Stimulated activated CD8-positive, alpha-beta memory T cell treated with anti-CD3 and anti-CD28 coated beads, Interleukin-15, amount 100 ng/mL, for 1 hour (primary cell): ENCODE results near the gene PNPLA8.
"Not testable (repeated sequence)": the region's sequence is repeated elsewhere in the genome, so short reads cannot be mapped to it uniquely, and the experiment has no call there.

ENCODE experiments used
- DNase-seq: peaks from one replicate; pipeline ENCODE4 v3.0.0-alpha.2; 2020; ENCODE audit warnings: low read depth

PNPLA8 gene

GRCh38 chr7:108467391-108467790 is 58.5 kb downstream of the PNPLA8 start:
- DNase-seq: no peak

DNA sequence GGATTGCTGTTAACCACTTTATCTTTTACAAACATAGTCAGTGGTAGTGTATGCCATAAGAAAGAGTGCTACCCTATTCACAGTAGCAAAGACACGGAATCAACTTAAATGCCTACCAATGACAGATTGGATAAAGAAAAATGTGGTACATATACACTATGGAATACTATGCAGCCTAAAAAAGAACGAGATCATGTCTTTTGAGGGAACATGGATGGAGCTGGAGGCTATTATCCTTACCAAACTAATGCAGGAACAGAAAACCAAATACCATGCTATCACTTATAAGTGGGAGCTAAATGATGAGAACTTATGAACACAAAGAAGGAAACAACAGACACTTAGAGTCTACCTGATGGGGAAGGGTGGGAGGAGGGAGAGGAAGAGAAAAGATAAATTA is 59.6 kb downstream of the PNPLA8 start:
- not testable (repeated sequence) for DNase-seq

DNA sequence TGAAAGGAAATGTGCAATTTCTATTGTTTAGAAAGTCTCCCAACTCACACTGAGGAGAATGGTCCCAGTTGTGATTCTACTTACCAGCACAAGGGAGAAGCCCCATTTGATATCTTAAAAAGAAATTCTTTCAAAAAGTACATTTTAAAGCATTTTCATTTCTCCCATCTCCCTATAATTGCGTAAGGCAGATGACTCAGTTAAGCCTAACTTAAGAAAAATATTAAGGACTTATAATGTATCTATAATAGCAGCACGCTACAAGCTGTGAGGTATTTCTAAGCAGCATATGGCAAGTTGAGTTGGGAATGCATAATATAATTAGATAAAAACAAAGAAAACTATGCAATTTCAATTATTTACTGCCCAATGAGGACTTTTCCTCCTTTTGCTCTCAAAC is 61.2 kb downstream of the PNPLA8 start:
- no peak for DNase-seq

- DNase-seq: no peak
These were observed 62.3 kb downstream of the PNPLA8 start for GRCh38 chr7:108463613-108464012.

- no peak for DNase-seq
These were observed 64.1 kb downstream of the PNPLA8 start for GRCh38 chr7:108461840-108462239.

DNA sequence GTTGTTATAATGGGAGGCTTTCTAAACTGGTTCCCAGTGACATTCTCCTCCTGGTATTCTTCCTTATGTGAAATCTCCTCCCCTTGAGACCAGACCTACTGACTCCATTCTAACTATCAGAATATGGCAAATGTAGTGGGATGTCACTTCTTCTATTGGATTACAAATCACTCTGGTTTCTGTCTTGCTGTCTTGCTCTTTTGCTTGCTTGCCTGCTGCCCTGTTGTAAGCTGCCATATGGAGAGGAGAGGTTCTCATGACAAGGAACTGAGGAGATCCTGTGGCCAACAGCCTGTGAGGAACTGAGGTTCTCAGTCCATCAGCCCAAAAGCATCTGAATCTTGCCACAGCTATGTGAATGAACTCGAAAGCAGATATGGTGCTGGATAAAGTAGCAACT is 65.0 kb downstream of the PNPLA8 start:
- no peak for DNase-seq

- no peak for DNase-seq
These were observed 65.9 kb downstream of the PNPLA8 start for GRCh38 chr7:108459922-108460551.

DNA sequence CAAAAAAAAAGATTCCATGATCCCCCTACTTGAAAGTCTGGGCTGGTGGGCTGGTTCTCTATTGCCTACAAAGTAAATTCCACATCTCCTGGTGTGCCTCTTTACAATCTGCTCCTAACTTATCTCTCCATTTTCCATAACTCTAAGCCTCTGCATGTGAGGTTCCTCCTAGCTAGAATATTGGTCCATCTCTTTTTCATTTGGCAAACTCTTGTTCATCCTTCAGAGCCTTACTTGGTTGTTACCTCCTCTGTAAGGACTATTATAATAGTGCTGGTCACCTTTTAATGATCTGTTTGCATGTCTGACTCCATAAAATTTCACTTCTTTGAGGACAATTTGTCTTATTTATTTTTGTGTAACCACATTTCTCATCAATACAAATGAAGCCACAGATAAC is 68.1 kb downstream of the PNPLA8 start:
- DNase-seq: no peak

DNA sequence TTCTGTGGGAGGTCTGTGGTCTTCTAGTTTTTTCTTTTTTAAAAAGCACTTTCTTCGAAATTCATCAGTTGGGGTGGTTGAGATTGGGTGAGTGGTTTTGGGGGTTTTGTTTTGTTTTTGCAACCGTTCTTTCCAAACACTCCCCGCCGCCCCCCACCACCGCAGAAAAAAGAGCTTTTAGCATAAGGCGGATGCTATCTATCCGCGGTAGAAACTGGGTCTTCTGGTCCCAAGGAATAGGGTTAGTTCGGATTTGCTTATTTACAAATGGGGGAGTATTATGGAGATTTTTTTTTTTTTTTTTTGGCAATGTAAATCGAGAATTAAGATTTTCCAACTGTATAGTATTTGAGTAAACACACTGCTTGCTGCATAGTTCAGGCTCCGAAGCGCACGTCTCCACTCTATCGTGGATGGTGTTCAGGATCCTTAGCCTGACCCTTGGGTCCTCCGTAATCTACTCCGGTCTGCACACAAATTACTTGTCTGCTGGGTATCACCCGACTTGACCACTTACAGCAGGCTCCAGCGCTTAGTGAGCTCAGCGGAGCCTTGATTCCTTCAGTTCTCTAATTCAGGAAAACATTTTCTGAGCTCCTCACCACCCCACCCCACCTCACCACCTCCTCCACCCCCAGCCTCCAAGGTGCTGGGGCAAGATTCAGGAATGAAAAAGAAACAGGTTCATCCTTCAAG is 68.9 kb downstream of the PNPLA8 start:
- no peak for DNase-seq

GRCh38 chr7:108455998-108456677 is 69.8 kb downstream of the PNPLA8 start, which contains the start of gene NRCAM:
Gene NRCAM (minus strand): TSS chr7:108456436. CDS start chr7:108240064, 216,372 bp downstream.
- DNase-seq: no peak

DNA sequence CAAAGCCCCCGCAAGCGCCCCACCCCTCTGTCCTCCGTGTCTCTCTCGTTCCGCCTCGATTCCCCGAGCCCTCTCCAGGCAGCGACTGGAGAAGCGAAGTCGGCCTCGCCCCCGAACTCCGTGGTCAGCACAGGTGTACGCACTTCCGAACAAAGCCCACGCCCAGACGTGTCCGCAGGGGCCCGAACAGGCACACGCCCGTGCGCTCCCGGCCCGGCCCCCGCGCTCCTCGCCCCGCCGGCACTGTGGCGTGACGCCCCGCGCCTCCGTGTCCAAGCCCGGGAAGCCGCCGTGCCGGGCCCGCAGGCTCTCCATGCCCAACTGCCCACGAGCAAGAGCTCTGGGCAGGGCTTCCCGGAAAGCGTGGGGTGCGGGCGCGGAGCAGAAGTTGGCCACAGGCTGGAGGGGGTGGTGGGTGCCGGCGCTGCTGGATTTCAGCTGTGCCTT is 70.4 kb downstream of the PNPLA8 start:
- no peak for DNase-seq

DNA sequence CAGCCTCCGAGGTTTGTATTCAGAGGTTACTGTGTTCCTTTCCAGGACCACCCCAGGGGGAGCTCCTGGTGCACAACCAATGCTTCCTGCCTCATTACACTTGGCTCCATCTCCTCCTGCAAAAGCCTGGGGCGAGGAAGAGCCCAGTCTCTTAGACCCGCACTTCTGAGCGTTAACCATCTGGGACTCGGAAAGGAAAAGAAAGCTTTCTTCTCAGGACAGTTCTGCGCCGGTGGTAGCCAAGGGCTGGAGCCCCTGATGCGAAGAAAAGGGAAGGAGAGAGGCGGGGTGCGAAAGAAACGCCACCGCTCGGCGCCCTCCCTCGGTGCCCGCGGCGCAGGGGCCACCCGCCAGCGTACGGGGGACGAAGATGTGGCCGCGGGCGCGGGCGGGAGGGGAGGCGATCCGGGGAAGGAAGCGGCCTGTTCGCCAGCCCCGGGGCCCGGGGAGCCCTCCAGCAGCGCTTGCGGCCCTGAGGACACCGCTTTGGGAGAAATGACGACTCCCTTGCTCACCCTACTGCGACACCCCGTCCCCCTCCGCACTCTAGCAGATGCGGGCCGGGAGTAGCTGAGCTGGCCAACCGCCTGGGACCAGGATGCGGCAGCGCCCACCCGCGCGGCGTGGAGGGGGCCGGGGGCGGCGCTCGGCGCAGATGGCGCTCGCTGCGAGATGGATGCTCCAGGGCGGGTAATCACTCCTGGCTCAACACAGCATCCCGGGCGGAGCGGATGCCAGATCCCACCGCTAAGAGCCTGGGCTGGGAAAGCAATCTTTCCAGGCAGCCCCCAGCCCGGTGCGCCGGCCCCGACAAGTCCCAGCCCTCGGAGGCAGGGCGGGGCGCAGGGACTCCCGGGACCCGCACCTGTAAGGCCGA is 71.0 kb downstream of the PNPLA8 start:
- DNase-seq: no peak

- DNase-seq: no peak
These were observed 71.6 kb downstream of the PNPLA8 start for GRCh38 chr7:108454317-108454673.

GRCh38 chr7:108453320-108453719 is 72.6 kb downstream of the PNPLA8 start:
- no peak for DNase-seq

- no peak for DNase-seq
These were observed 73.2 kb downstream of the PNPLA8 start for GRCh38 chr7:108452707-108453106.

DNA sequence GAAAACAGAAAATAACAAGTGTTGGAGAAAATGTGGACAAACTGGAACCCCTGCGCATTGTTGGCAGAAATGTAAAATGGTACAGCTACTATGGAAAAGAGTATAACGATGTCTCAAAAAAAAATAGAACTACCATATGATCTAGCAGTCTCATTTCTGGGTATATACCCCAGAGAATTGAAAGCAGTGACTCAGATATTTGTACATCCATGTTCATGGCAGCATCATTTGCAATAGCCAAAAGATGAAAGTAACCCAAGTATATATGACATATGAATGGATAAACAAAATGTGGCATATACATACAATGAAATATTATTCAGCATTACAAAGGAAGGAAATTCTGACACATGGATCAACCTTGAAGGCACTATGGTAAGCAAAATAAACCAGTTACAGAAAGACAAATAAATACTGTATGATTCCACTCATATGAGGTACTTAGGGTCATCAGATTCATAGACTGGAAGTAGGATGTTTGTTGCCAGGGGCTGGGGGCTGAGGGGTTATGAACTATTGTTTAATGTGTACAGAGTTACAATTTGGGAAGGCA is 74.6 kb downstream of the PNPLA8 start:
- DNase-seq: no peak

GRCh38 chr7:108450160-108450559 is 75.8 kb downstream of the PNPLA8 start:
- DNase-seq: no peak

DNA sequence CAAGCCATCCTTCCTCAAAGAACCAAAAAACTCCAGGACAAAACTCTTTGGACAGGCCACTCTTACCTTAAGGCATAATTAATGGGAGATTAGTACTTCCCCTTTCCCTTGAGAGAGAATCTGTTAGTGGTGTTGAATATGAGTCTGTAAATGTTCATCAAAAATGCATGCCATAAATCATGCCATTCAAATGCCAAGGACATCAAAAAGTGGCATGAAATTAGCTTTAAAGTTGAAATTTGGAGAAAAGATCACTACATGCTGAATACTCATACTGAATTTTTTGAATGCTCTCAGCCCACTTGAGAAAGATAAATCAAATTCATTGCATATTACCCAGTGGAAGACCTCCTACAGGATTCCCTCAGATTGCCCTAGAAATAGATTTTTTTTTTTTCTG is 76.4 kb downstream of the PNPLA8 start:
- no peak for DNase-seq

DNA sequence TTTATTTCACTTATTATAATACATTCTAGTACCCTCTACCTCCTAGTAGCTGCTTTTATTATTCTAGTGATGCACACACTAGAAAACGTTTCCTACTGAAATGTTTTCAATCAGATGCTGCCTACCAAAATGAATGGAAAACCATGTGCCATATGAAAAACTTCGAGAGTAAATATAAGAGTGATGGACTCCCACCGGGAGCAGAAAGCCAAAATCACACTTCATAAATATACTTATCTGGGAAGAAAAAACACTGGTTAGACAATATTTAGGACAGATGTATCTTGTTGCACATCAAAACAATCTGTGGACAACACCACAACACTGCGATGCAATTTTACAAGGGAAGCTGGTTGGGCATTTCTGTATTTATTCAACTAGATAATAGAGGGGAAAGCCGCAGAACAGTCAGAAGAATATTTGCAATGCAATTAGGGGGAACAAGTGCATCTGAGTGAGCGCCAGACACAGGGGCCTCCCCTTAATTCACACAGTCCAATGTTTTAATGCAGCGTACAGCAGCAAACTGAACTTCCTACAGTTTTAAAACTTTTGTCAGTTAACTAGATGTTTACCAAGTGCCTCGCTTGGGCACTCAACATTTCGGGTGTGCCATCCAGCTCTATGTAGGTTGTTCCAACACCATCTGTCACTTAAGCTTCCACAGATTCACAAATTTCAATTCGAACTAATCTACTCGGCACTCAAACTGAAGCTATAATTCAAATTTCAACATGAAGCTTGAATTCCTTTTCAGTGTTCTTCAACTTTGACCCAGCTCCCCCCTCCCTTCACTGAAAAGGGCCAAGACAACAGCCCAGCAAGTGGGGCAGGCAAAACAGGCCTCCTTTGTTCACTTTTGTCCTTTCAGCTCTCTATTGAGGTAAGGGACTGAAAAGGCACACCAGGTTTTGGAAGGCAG is 77.1 kb downstream of the PNPLA8 start:
- DNase-seq: no peak

- no peak for DNase-seq
These were observed 83.8 kb downstream of the PNPLA8 start for GRCh38 chr7:108442039-108442568.
